ENCODE data around the gene MR1. TPM values are rescaled to one million over a fixed set of nuclear protein-coding genes. Genes with fewer than 3 reads are reported as not detected.

MR1 gene
- total and polyA plus RNA-seq, 3 experiments from 2014 or later: 13.8 to 37.7 (median 16.4) TPM

GRCh38 chr1:181011301-181012202 is 22.2 kb upstream of the MR1 start:
- ChIA-PET POLR2A (no interaction called here), CTCF (no interaction called here)
- Histone ChIP-seq H3K9me3 (ENCODE audit: low read length) (no peaks in the 10 kb centered on the region), H3K27me3 (ENCODE audit: insufficient read depth, low read length, poor library complexity, severe bottlenecking) (no peaks in the 10 kb centered on the region), H3K4me1 (ENCODE audit: insufficient read depth, low read length) (peaks cover 13% of the 10 kb centered on the region), H3K4me3 (ENCODE audit: low read length) (no peak overlapping the region), H3K27ac (ENCODE audit: low read depth, low read length) (no peak overlapping the region), H3K36me3 (ENCODE audit: insufficient read depth, low read length) (no peaks in the 10 kb centered on the region)
- Mint-ChIP-seq H3K4me3 (peak overlapping the region in 1 of 7 donors; percentile 48), H3K4me1 (peaks cover 37 to 50% (median 42%) of the 10 kb centered on the region in 3 donors), H3K9me3 (no peaks in the 10 kb centered on the region), H3K27ac (peak overlapping the region in 1 of 8 donors; percentile 23), H3K36me3 (peaks cover 0 to 11% (median 2%) of the 10 kb centered on the region in 3 donors), H3K27me3 (no peaks in the 10 kb centered on the region)
- no peak for DNase-seq

GRCh38 chr1:181012203-181012745 is 21.5 kb upstream of the MR1 start:
- ChIA-PET CTCF (interaction anchor here (2.2 kb wide), 1 partner anchor 10 kb away, joined by 6 read pairs; no protein-coding TSS in a partner anchor), POLR2A (interaction anchor here (0.6 kb wide), 1 partner anchor 14 kb away, joined by 3 read pairs; no protein-coding TSS in a partner anchor)
- Histone ChIP-seq H3K4me3 (ENCODE audit: low read length) (no peak overlapping the region), H3K36me3 (ENCODE audit: insufficient read depth, low read length) (no peaks in the 10 kb centered on the region), H3K4me1 (ENCODE audit: insufficient read depth, low read length) (peaks cover 13% of the 10 kb centered on the region), H3K9me3 (ENCODE audit: low read length) (no peaks in the 10 kb centered on the region), H3K27ac (ENCODE audit: low read depth, low read length) (no peak overlapping the region), H3K27me3 (ENCODE audit: insufficient read depth, low read length, poor library complexity, severe bottlenecking) (no peaks in the 10 kb centered on the region)
- no peak for DNase-seq
- peaks cover 34 to 45% (median 36%) of the 10 kb centered on the region in 3 donors for H3K4me1 Mint-ChIP-seq
- no peaks in the 10 kb centered on the region for H3K27me3 Mint-ChIP-seq
- H3K9me3 Mint-ChIP-seq: no peaks in the 10 kb centered on the region
- peaks cover under 1 to 11% (median 2%) of the 10 kb centered on the region in 3 donors for H3K36me3 Mint-ChIP-seq
- no peak overlapping the region for H3K4me3 Mint-ChIP-seq
- H3K27ac Mint-ChIP-seq: peak overlapping the region in 3 of 8 donors; percentile 4 to 49 (median 33)

GRCh38 chr1:181013144-181013543 is 20.6 kb upstream of the MR1 start:
- no peaks in the 10 kb centered on the region for H3K27me3 Mint-ChIP-seq
- no peaks in the 10 kb centered on the region for H3K9me3 Mint-ChIP-seq
- peaks cover 5 to 18% (median 6%) of the 10 kb centered on the region in 3 donors for H3K36me3 Mint-ChIP-seq
- H3K27ac Mint-ChIP-seq: peak overlapping the region in 3 of 8 donors; percentile 5 to 88 (median 85)
- Histone ChIP-seq H3K9me3 (ENCODE audit: low read length) (no peaks in the 10 kb centered on the region), H3K27me3 (ENCODE audit: insufficient read depth, low read length, poor library complexity, severe bottlenecking) (no peaks in the 10 kb centered on the region), H3K27ac (ENCODE audit: low read depth, low read length) (no peak overlapping the region), H3K4me1 (ENCODE audit: insufficient read depth, low read length) (peaks cover 13% of the 10 kb centered on the region), H3K4me3 (ENCODE audit: low read length) (no peak overlapping the region), H3K36me3 (ENCODE audit: insufficient read depth, low read length) (no peaks in the 10 kb centered on the region)
- peak overlapping the region in 4 of 7 donors; percentile 4 to 59 (median 29) for H3K4me3 Mint-ChIP-seq
- ChIA-PET POLR2A (interaction anchor here (0.7 kb wide), 1 partner anchor 9 kb away, joined by 3 read pairs; no protein-coding TSS in a partner anchor), CTCF (interaction anchor here (0.8 to 2.2 kb wide), 2 partner anchors 9 to 390 kb away, joined by 3 to 6 read pairs; no protein-coding TSS in a partner anchor)
- peak in 2 of 5 donors; percentile 32 to 71 for DNase-seq
- peaks cover 39 to 51% (median 43%) of the 10 kb centered on the region in 3 donors for H3K4me1 Mint-ChIP-seq

- no peak for DNase-seq
- Mint-ChIP-seq H3K36me3 (peaks cover 6 to 20% (median 7%) of the 10 kb centered on the region in 3 donors), H3K27ac (no peak overlapping the region), H3K4me1 (peaks cover 48 to 56% (median 50%) of the 10 kb centered on the region in 3 donors), H3K27me3 (no peaks in the 10 kb centered on the region), H3K4me3 (no peak overlapping the region), H3K9me3 (no peaks in the 10 kb centered on the region)
- Histone ChIP-seq H3K27me3 (ENCODE audit: insufficient read depth, low read length, poor library complexity, severe bottlenecking) (no peaks in the 10 kb centered on the region), H3K4me1 (ENCODE audit: insufficient read depth, low read length) (peaks cover 25% of the 10 kb centered on the region), H3K27ac (ENCODE audit: low read depth, low read length) (no peak overlapping the region), H3K9me3 (ENCODE audit: low read length) (no peaks in the 10 kb centered on the region), H3K4me3 (ENCODE audit: low read length) (no peak overlapping the region), H3K36me3 (ENCODE audit: insufficient read depth, low read length) (no peaks in the 10 kb centered on the region)
- ChIA-PET POLR2A (no interaction called here), CTCF (interaction anchor here (2.2 kb wide), 1 partner anchor 7 kb away, joined by 6 read pairs; no protein-coding TSS in a partner anchor)
Measured at GRCh38 chr1:181014477-181015250, 19.1 kb upstream of the MR1 start.

- Histone ChIP-seq H3K27ac (ENCODE audit: low read depth, low read length) (no peak overlapping the region), H3K36me3 (ENCODE audit: insufficient read depth, low read length) (no peaks in the 10 kb centered on the region), H3K27me3 (ENCODE audit: insufficient read depth, low read length, poor library complexity, severe bottlenecking) (no peaks in the 10 kb centered on the region), H3K9me3 (ENCODE audit: low read length) (no peaks in the 10 kb centered on the region), H3K4me1 (ENCODE audit: insufficient read depth, low read length) (peaks cover 27% of the 10 kb centered on the region), H3K4me3 (ENCODE audit: low read length) (no peak overlapping the region)
- POLR2A ChIA-PET: no interaction called here
- Mint-ChIP-seq H3K9me3 (no peaks in the 10 kb centered on the region), H3K4me1 (peaks cover 45 to 54% (median 45%) of the 10 kb centered on the region in 3 donors), H3K4me3 (no peak overlapping the region), H3K27me3 (no peaks in the 10 kb centered on the region), H3K27ac (no peak overlapping the region), H3K36me3 (peaks cover 6 to 20% (median 7%) of the 10 kb centered on the region in 3 donors)
- no peak for DNase-seq
- CTCF ChIA-PET: no interaction called here
Measured at GRCh38 chr1:181015251-181015615, 18.6 kb upstream of the MR1 start.

- Mint-ChIP-seq H3K27me3 (no peaks in the 10 kb centered on the region), H3K36me3 (peaks cover 6 to 14% (median 7%) of the 10 kb centered on the region in 3 donors), H3K9me3 (no peaks in the 10 kb centered on the region), H3K4me3 (no peak overlapping the region), H3K4me1 (peaks cover 45 to 57% (median 49%) of the 10 kb centered on the region in 3 donors), H3K27ac (peak overlapping the region in 2 of 8 donors; percentile 15 to 44)
- Histone ChIP-seq H3K27ac (ENCODE audit: low read depth, low read length) (no peak overlapping the region), H3K36me3 (ENCODE audit: insufficient read depth, low read length) (no peaks in the 10 kb centered on the region), H3K27me3 (ENCODE audit: insufficient read depth, low read length, poor library complexity, severe bottlenecking) (no peaks in the 10 kb centered on the region), H3K4me1 (ENCODE audit: insufficient read depth, low read length) (peaks cover 40% of the 10 kb centered on the region), H3K4me3 (ENCODE audit: low read length) (no peak overlapping the region), H3K9me3 (ENCODE audit: low read length) (no peaks in the 10 kb centered on the region)
- no peak for DNase-seq
- ChIA-PET POLR2A (no interaction called here), CTCF (no interaction called here)
Measured at GRCh38 chr1:181016563-181016962, 17.2 kb upstream of the MR1 start.

- Mint-ChIP-seq H3K27ac (peak overlapping the region in 7 of 8 donors; percentile 8 to 78 (median 72)), H3K4me1 (peaks cover 46 to 54% (median 50%) of the 10 kb centered on the region in 3 donors), H3K27me3 (peaks cover 0 to 17% of the 10 kb centered on the region in 2 donors), H3K36me3 (peaks cover 6 to 20% (median 7%) of the 10 kb centered on the region in 3 donors), H3K9me3 (peaks cover 0 to 5% (median 2%) of the 10 kb centered on the region in 5 donors), H3K4me3 (peak overlapping the region; percentile 5 to 81 (median 49))
- Histone ChIP-seq H3K4me3 (ENCODE audit: low read length) (no peak overlapping the region), H3K36me3 (ENCODE audit: insufficient read depth, low read length) (no peaks in the 10 kb centered on the region), H3K27me3 (ENCODE audit: insufficient read depth, low read length, poor library complexity, severe bottlenecking) (no peaks in the 10 kb centered on the region), H3K9me3 (ENCODE audit: low read length) (no peaks in the 10 kb centered on the region), H3K4me1 (ENCODE audit: insufficient read depth, low read length) (peaks cover 40% of the 10 kb centered on the region), H3K27ac (ENCODE audit: low read depth, low read length) (no peak overlapping the region)
- POLR2A ChIA-PET: interaction anchor here (0.6 kb wide), 1 partner anchor 13 kb away, joined by 10 read pairs; no protein-coding TSS in a partner anchor
- CTCF ChIA-PET: interaction anchor here (1.2 kb wide), 1 partner anchor 20 kb away, joined by 3 read pairs; no protein-coding TSS in a partner anchor
- DNase-seq: no peak
Measured at GRCh38 chr1:181018901-181019681, 14.7 kb upstream of the MR1 start.

Data from CD8-positive, alpha-beta memory T cell (primary cell).